SK-N-SH treated with all-trans-retinoic acid at 6 μM for 48 hours (cell line): ENCODE measurements around the gene MDFIC.

Experiments
- BACH2 ChIP-seq: fragments of 250-450 bp; sonication (Bioruptor Pico); IDR thresholded peaks from 2 replicates; pipeline ENCODE4 v1.9.0; 2021; ENCODE audit warnings: mild to moderate bottlenecking, borderline replicate concordance
- CREB5 ChIP-seq: fragments of 250-450 bp; sonication (Bioruptor Pico); IDR thresholded peaks from 2 replicates; pipeline ENCODE4 v1.5.1; 2020; ENCODE audit warnings: low read depth, mild to moderate bottlenecking, moderate library complexity
- CSRNP3 ChIP-seq: fragments of 250-450 bp; sonication (Bioruptor Pico); IDR thresholded peaks from 2 replicates; pipeline ENCODE4 v1.5.1; 2021; ENCODE audit warnings: mild to moderate bottlenecking, moderate library complexity
- OSR1 ChIP-seq: fragments of 250-450 bp; sonication (Bioruptor Pico); IDR thresholded peaks from 2 replicates; pipeline ENCODE4 v1.8.0; 2022; ENCODE audit warnings: moderate library complexity, mild to moderate bottlenecking, inconsistent platforms
- ZFP3 ChIP-seq: fragments of 250-450 bp; sonication (Bioruptor Pico); IDR thresholded peaks from 2 replicates; pipeline ENCODE4 v1.5.0; 2020; ENCODE audit warnings: mild to moderate bottlenecking, moderate library complexity
- ZFP30 ChIP-seq: fragments of 450-650 bp; formaldehyde crosslinking; IDR thresholded peaks from 2 replicates; pipeline ENCODE4 v1.5.0; 2022; ENCODE audit warnings: mild to moderate bottlenecking, moderate library complexity

- TF ChIP-seq CSRNP3 (CRISPR knock-in tag), result no peak
- no peak for TF ChIP-seq OSR1 (CRISPR knock-in tag)
- TF ChIP-seq ZFP3 (CRISPR knock-in tag), result no peak
- TF ChIP-seq CREB5 (CRISPR knock-in tag), result no peak
- TF ChIP-seq BACH2 (CRISPR knock-in tag), result no peak
- no peak for TF ChIP-seq ZFP30 (CRISPR knock-in tag)
Observed at GRCh38 chr7:114969096-114969495, 47.2 kb downstream of the MDFIC start.
